HG03139 (cell line): ENCODE data around the gene MRFAP1.
"Not testable (repeated sequence)": the region's sequence is repeated elsewhere in the genome, so short reads cannot be mapped to it uniquely, and the experiment has no call there.

Experiments used
- ATAC-seq: cut with Tn5 transposase; IDR thresholded peaks from one replicate; pipeline ENCODE4 v1.9.1; 2021; ENCODE audit not compliant: unreplicated experiment

Gene MRFAP1

GRCh38 chr4:6610856-6611430, 29.5 kb upstream of the MRFAP1 start:
- ATAC-seq, result no peak

GRCh38 chr4:6612961-6613675, 27.4 kb upstream of the MRFAP1 start:
- no peak for ATAC-seq

- ATAC-seq, result no peak
Measured at GRCh38 chr4:6613676-6614651, 26.5 kb upstream of the MRFAP1 start.

GRCh38 chr4:6614701-6615230, 25.7 kb upstream of the MRFAP1 start:
- no peak for ATAC-seq

- ATAC-seq, result no peak
Measured at GRCh38 chr4:6616087-6616995, 24.1 kb upstream of the MRFAP1 start.

GRCh38 chr4:6617246-6617645, 23.2 kb upstream of the MRFAP1 start:
- ATAC-seq, result no peak

GRCh38 chr4:6618386-6619115, 21.9 kb upstream of the MRFAP1 start:
- ATAC-seq, result no peak

- no peak for ATAC-seq
Measured at GRCh38 chr4:6619116-6619465, 21.4 kb upstream of the MRFAP1 start.

- ATAC-seq, result no peak
Measured at GRCh38 chr4:6619466-6620255, 20.8 kb upstream of the MRFAP1 start.

- no peak for ATAC-seq
Measured at GRCh38 chr4:6620296-6620695, 20.2 kb upstream of the MRFAP1 start.

GRCh38 chr4:6620891-6621555, 19.5 kb upstream of the MRFAP1 start:
- no peak for ATAC-seq

GRCh38 chr4:6621556-6621927, 18.9 kb upstream of the MRFAP1 start:
- ATAC-seq, result no peak

GRCh38 chr4:6622744-6623143, 17.7 kb upstream of the MRFAP1 start:
- no peak for ATAC-seq

GRCh38 chr4:6625256-6625655, 15.2 kb upstream of the MRFAP1 start:
- no peak for ATAC-seq

GRCh38 chr4:6626066-6626465, 14.4 kb upstream of the MRFAP1 start:
- ATAC-seq, result no peak

- no peak for ATAC-seq
Measured at GRCh38 chr4:6627832-6628231, 12.7 kb upstream of the MRFAP1 start.

GRCh38 chr4:6628484-6628883, 12.0 kb upstream of the MRFAP1 start:
- not testable (repeated sequence) for ATAC-seq

GRCh38 chr4:6632125-6632524, 8.4 kb upstream of the MRFAP1 start:
- no peak for ATAC-seq
